PC-9 (cell line): ENCODE results near the gene USP24. TPM values are rescaled to one million over a fixed set of nuclear protein-coding genes. Genes with fewer than 3 reads are reported as not detected.

Source experiments
- BruUV-seq: library from RNA; stranded (reverse); fragments of 400-500 nt; replicated peaks from 2 replicates; lab custom pipeline; 2021; lab: Mats Ljungman, UMichigan
- CTCF ChIA-PET: fragments of 300-600 bp; sonication (Branson Sonifier 250); formaldehyde crosslinking; loops from one replicate; lab custom pipeline; 2022; ENCODE audit warnings: antibody characterized with exemption; lab: Charles Lee
- POLR2A ChIA-PET: fragments of 300-600 bp; sonication (Branson Sonifier 250); formaldehyde crosslinking; loops from one replicate; lab custom pipeline; 2022; ENCODE audit warnings: antibody characterized with exemption; ENCODE audit not compliant: unreplicated experiment; lab: Charles Lee
- DNase-seq, 2 experiments: peaks; one replicate each; pipeline versions ENCODE4 v3.0.0 to v3.0.0-alpha.2; 2015 to 2022; ENCODE audit warnings: mixed read lengths in 1 of 2
- H2AFZ ChIP-seq: fragments of 200-600 bp; sonication (generic); 2 replicates; pipeline ENCODE4 v1.8.1; 2017; ENCODE audit warnings: antibody characterized with exemption
- H3F3A ChIP-seq: fragments of 200-600 bp; sonication (generic); 2 replicates; pipeline ENCODE4 v1.8.1; 2017; ENCODE audit warnings: antibody characterized with exemption, mild to moderate bottlenecking, low read depth; ENCODE audit not compliant: insufficient read depth
- H3K27ac ChIP-seq: fragments of 200-600 bp; sonication (generic); 2 replicates; pipeline ENCODE4 v1.6.1; 2016; ENCODE audit warnings: mixed run types
- H3K27me3 ChIP-seq: fragments of 200-600 bp; sonication (generic); 2 replicates; pipeline ENCODE4 v1.6.1; 2016; ENCODE audit warnings: low read depth, mixed run types; ENCODE audit not compliant: insufficient read depth
- H3K36me3 ChIP-seq: fragments of 200-600 bp; sonication (generic); 2 replicates; pipeline ENCODE4 v1.6.1; 2016; ENCODE audit warnings: low read depth, mixed run types
- H3K4me1 ChIP-seq: fragments of 200-600 bp; sonication (generic); replicated peaks from 2 replicates; pipeline ENCODE4 v1.6.1; 2016; ENCODE audit warnings: mixed run types; ENCODE audit not compliant: insufficient read depth
- H3K4me2 ChIP-seq: fragments of 200-600 bp; sonication (generic); 2 replicates; pipeline ENCODE4 v1.6.1; 2017; ENCODE audit warnings: mixed run types
- H3K4me3 ChIP-seq: fragments of 200-600 bp; sonication (generic); 2 replicates; pipeline ENCODE4 v1.6.1; 2016; ENCODE audit warnings: mixed run types
- H3K79me2 ChIP-seq: fragments of 200-600 bp; sonication (generic); 2 replicates; pipeline ENCODE4 v1.6.1; 2017; ENCODE audit warnings: low read depth, mixed run types
- H3K9me2 ChIP-seq: fragments of 200-600 bp; sonication (generic); 2 replicates; pipeline ENCODE4 v1.8.1; 2017; ENCODE audit warnings: mild to moderate bottlenecking; ENCODE audit not compliant: insufficient read depth
- H3K9me3 ChIP-seq: fragments of 200-600 bp; sonication (generic); 2 replicates; pipeline ENCODE4 v1.8.1; 2016; ENCODE audit warnings: low read depth; ENCODE audit not compliant: insufficient read depth
- H4K20me1 ChIP-seq: fragments of 200-600 bp; sonication (generic); 2 replicates; pipeline ENCODE4 v1.8.1; 2017; ENCODE audit not compliant: insufficient read depth
- CTCF ChIP-seq: fragments of 200-600 bp; sonication (generic); conservative IDR thresholded peaks from 2 replicates; pipeline ENCODE4 v1.6.1; 2017; ENCODE audit warnings: mixed run types, antibody characterized with exemption, mild to moderate bottlenecking, moderate library complexity
- EZH2 ChIP-seq: fragments of 200-600 bp; sonication (generic); IDR thresholded peaks from 2 replicates; pipeline ENCODE4 v1.8.0; 2017; ENCODE audit warnings: antibody characterized with exemption, low read depth
- intact Hi-C: fragments of 100-400 bp; cut with micrococcal nuclease; formaldehyde crosslinking; loops from one replicate; pipeline ENCODE4 v1.10.0; 2022; ENCODE audit not compliant: unreplicated experiment
- total RNA-seq: library from RNA; stranded (reverse); gene quantifications from 2 replicates; pipeline ENCODE4 v1.2.3, GENCODE V29; 2021

Gene USP24
- total RNA-seq, 1 experiment from 2014 or later: 61.0 TPM

DNA sequence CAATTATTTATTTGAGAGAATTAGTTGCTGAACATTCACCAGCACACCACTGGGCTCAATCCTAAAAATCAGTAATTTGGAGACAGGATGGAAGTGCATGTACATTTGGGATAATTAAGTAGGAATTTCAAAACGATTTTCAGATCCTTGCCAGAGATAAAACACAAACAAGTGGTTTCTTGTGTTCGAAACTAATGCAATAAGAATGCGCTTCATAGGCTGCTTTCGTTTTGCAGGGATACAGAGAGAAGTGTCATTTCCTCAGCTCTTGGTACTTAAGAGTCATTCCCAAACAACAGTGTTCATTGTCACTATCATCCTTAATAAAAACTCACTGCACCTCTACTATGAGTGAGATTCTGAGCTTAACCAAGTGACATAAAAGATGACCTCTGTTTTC lies 20.6 kb upstream of the USP24 start:
- intact Hi-C loops: no loop called here
- peak overlapping the region; percentile 10; the same call in 1 of the 2 replicates for H3K27ac ChIP-seq
- H3K36me3 ChIP-seq: no peaks in the 10 kb centered on the region
- TF ChIP-seq EZH2 (no peak), CTCF (no peak)
- peak overlapping the region; percentile 55 for H3K4me2 ChIP-seq
- H3K4me3 ChIP-seq: peak overlapping the region; percentile 3; the same call in 1 of the 2 replicates
- peaks cover 11% of the 10 kb centered on the region for H3F3A ChIP-seq
- ChIA-PET CTCF (no interaction called here), POLR2A (interaction anchor here (0.6 kb wide), 1 partner anchor 17 kb away, joined by 4 read pairs; no protein-coding TSS in a partner anchor)
- peaks cover 20% of the 10 kb centered on the region for H3K4me1 ChIP-seq
- DNase-seq: peak in 1 of 2 experiments; percentile 82
- no peaks in the 10 kb centered on the region for H3K27me3 ChIP-seq
- H3K79me2 ChIP-seq: no peaks in the 10 kb centered on the region
- H4K20me1 ChIP-seq: no peaks in the 10 kb centered on the region
- no TSS peak for BruUV-seq
- no peaks in the 10 kb centered on the region for H3K9me2 ChIP-seq
- H3K9me3 ChIP-seq: no peaks in the 10 kb centered on the region
- peak overlapping the region; percentile 34; the same call in 1 of the 2 replicates for H2AFZ ChIP-seq

GRCh38 chr1:55234016-55234415 lies 18.9 kb upstream of the USP24 start:
- Histone ChIP-seq H3K79me2 (no peaks in the 10 kb centered on the region), H3K4me3 (no peak overlapping the region), H3K36me3 (no peaks in the 10 kb centered on the region), H3K9me2 (no peaks in the 10 kb centered on the region), H3K27me3 (no peaks in the 10 kb centered on the region), H4K20me1 (no peaks in the 10 kb centered on the region), H3K27ac (no peak overlapping the region), H3F3A (peaks cover 11% of the 10 kb centered on the region), H2AFZ (no peak overlapping the region), H3K9me3 (no peaks in the 10 kb centered on the region), H3K4me1 (peaks cover 20% of the 10 kb centered on the region), H3K4me2 (peak overlapping the region; percentile 26; the same call in 1 of the 2 replicates)
- POLR2A ChIA-PET: interaction anchor here (0.6 kb wide), 1 partner anchor 1397 kb away, joined by 3 read pairs; no protein-coding TSS in a partner anchor
- intact Hi-C loops: no loop called here
- BruUV-seq: no TSS peak
- CTCF ChIA-PET: no interaction called here
- DNase-seq: no peak
- no peak for TF ChIP-seq CTCF
- TF ChIP-seq EZH2: no peak

GRCh38 chr1:55233145-55233777 lies 18.1 kb upstream of the USP24 start:
- no peaks in the 10 kb centered on the region for H3K79me2 ChIP-seq
- no peaks in the 10 kb centered on the region for H3K36me3 ChIP-seq
- POLR2A ChIA-PET: no interaction called here
- DNase-seq: peak in 1 of 2 experiments; percentile 46
- H3K4me1 ChIP-seq: peaks cover 20% of the 10 kb centered on the region
- H2AFZ ChIP-seq: no peak overlapping the region; the same call in 1 of the 2 replicates
- no peak overlapping the region for H3K4me3 ChIP-seq
- TF ChIP-seq EZH2: no peak
- TF ChIP-seq CTCF: no peak
- H3K4me2 ChIP-seq: peak overlapping the region; percentile 26; the same call in 1 of the 2 replicates
- no peaks in the 10 kb centered on the region for H3K9me3 ChIP-seq
- H3K9me2 ChIP-seq: no peaks in the 10 kb centered on the region
- CTCF ChIA-PET: no interaction called here
- BruUV-seq: no TSS peak
- no peak overlapping the region for H3K27ac ChIP-seq
- no peaks in the 10 kb centered on the region for H3K27me3 ChIP-seq
- H4K20me1 ChIP-seq: no peaks in the 10 kb centered on the region
- intact Hi-C loops: no loop called here
- peaks cover 11% of the 10 kb centered on the region for H3F3A ChIP-seq
